CD4-positive, alpha-beta T cell treated with Interleukin-15 for 4 hours (primary cell): ENCODE results near the gene PRKN.

Experiments used
- DNase-seq: peaks from one replicate; pipeline ENCODE4 v3.0.0-alpha.2; 2020; ENCODE audit warnings: low spot score

Gene PRKN

DNA sequence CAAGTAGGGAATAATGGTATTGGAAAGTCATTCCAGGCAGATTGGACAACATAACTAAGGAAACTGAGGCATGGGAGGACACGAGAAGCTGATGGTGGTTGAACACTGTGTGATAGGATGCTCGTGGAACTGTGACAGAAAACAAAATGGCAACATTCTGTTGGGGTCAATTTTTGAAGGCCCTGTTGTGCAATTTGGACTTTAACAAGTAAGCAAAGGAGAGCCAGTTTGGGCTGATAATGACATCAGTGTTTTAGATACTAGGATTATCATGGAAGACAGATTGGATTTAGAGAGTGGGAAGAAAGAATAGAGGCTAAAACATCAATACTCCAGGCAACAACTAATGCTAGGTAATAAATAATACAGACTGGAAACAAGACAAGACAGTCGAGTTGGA lies 53.1 kb downstream of the PRKN start:
- no peak for DNase-seq

DNA sequence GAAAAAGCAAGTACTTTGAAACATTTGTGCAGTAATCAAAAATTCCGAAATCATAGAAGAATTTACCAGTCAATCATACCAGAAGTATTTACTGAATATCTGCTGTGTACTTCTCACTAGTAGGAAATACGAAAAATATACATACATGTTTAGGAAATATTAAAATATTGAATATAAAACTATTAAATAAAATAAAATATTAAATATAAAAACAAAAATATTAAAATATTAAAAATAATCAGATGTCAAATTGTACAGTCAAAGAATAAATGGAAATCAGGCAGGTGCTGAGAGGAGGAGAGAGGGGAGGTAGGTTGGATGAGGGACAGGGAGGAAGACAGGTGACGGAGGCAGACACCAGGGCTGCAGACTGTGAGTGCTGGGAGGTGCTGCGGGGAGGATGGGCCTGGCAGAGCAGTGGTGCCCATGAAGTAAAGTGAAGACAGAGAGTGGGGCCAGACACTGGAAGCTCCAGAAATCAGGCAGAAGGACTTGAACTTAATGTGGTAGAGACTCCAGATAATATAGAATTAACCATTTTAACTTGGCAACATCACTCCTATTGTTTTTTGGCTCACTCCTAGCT lies 55.9 kb downstream of the PRKN start:
- no peak for DNase-seq

DNA sequence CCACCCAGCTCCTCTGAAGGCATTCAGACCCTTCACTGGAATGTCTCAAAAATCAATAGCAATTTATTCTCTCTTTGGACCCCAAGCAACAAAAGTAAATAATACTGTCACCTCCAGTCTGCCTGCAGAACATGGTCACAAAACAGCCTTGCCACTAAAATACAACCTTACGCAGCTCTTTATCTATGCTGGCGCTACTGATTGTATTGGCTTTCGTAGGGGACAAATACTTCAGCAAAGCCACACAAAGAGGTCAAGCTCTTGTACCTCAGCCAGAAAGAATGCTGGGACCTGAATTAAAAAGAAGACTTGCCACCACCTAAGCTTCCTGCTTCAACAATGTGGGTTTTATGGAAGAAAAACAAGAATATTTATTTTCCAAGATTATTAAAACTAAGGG lies 57.2 kb downstream of the PRKN start:
- no peak for DNase-seq

DNA sequence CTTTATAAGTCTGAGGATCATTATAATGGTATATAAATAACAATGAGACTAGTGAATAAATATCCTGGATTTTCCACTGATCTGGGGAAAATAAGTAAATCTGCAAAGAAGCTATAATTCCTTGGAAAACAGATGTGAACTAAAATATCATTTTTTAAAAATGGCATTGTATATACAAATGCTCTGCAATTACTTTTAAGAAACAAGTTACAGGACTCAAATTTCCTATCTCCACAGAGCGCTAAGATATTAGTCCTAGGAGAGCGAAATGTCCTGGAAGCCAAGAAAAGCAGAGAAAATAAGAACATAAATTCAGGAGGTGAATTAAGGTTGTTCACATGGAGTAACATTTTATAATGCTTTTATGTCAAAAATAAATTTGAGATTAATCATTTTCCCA lies 61.3 kb downstream of the PRKN start:
- no peak for DNase-seq

DNA sequence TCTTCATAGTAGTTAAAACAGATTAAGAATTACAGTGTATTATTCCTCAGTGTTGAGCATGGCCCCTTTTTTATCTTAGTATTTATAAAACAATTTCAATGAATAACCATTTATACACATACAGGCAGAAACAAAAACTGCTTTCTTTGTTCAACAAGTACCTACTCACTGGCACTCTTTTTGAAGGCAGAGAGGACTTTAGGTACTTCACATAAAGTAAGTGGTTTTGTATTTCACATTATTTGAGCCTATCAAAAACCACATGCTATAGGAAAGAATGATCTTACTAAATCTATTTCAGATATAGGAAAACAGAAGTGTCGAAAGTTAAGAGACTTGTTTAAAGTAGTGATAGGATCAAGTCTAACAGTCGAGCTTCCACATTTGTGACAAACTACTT lies 73.8 kb downstream of the PRKN start:
- DNase-seq = no peak

DNA sequence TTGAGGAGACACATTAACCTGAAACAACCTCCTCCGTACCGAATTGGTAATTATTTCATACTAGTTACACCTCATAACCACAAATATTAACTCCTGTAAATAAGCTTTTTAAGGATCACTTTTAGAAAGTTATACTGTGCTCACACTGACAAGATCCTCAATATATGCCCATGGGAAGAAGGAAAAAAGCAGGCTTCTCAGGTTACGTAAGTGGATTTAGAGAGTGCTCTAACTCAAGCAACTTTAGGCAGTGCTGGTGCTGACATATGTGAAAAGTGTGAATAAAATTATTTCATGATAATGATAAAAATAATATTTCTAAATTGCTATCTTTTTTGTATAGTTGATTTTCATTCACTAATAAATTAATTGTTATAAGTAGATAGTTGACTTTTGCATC lies 76.1 kb downstream of the PRKN start:
- DNase-seq = no peak

DNA sequence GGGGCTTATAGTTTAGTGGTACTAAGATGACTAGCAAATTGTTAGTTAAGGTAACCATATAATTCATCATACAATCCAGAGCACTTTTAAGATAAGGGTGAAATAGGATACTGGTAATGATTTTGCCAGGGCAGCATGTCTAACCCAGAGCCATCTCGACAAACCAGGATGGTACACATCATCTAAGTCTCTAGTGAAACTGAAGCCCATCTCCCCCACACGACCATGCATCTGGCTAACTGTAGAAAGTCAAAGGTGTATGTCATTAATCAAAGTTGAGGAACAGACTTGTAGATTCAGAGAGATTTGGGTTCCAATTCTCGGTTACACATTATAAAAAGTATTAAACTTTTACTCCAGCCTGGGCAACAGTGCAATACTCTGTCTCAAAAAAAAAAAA lies 78.3 kb downstream of the PRKN start:
- no peak for DNase-seq

DNA sequence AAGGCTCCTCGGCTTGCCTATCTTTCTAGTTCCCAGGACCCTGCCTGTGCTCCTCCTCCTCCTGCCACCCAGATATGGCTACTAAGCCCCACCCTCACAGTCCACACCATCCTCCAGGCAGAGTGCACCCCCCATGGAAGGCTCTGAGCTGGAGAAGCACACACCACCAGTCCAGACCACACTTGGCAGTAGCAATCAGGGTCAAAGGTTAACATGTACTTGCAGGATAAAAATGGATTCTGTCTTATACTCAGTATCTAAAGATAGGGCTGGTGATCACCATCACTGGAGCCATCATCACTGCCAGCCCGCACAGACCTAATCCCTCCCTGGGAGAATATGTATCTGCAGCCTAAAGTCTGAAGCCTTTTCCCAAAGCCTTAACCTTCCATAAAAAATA lies 83.4 kb downstream of the PRKN start:
- DNase-seq = no peak

DNA sequence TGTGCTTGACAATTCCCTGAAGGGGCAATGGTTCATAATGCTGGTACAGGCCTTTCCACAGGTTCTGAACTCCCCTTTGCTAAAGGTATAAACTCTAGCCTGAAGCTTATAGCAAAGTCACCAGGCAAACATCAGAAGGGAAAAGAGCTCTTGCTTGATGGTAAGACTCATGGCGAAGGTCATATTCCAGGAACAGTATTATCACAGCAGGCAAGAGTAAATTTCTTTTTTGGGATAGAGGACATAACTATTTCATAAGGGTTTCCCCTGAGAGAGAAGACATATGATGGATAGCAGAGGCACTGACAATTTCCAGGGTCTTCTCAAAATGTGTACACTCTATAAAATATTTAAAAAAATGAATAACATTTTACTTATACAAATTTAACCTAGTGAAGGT lies 86.8 kb downstream of the PRKN start:
- no peak for DNase-seq

DNA sequence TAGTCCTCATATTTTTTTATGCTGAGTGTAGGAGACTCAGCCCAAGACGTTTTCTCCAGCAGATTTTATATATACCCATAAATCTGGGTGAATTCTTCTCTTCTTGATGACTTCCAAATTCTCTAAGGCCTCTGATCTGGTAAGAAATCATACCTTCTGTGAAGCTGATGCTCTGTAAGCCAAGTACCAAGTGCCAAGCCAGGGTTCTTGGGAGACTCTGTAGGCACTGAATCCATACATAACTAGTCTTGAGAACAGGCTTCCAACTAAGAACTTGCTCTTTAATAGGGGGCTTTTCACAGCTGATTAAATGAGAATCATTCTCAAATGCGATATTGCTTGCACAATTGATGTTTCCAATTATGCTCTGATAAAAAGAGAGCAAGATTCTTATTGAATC lies 87.6 kb downstream of the PRKN start:
- DNase-seq = no peak

DNA sequence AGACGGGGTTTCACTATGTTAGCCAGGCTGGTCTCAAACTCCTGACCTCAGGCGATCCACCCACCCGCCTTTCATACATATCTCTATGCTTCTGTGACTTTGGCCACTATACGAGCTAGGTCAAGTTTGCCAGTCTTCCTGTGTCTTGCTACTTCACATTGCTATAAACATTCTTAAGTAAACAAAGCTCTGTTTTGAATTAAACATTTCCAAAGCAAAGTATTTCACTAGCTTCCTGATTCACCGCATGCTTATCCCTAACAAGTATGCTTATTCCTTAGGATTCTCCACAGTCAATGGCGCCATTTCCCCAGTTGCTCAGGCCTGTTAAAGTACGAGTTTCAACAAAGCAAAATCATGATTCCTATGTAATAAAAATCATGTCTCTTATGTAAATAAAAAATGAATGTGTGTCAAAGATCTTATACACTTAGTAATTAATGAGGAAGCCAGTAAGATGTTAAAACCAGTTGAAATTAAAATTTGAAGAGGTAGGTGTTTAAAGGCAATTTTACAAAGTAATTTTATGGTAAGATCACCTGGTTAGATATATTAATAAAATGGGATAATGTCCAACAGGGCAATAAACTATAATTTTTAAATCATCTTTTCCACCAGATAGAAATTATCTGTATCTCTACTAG lies 88.5 kb downstream of the PRKN start:
- DNase-seq = no peak

DNA sequence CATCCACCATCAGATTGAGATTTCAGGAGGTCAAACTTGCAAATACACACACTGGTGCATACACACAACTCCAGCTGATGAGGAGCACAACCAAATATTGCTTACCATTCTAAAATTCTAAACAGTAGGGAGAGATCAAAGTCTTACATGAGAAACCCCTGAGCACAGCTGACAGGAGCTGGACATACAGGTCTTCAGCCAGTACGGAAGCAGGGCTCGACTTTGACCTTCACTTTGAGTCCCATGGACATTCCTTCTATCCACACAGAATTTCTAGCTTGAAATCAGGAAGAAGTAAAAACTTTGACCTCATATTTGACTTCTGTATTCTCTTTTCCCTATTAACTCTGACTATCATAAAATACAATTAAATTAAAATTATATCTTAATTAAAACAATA lies 90.2 kb downstream of the PRKN start:
- DNase-seq = no peak

DNA sequence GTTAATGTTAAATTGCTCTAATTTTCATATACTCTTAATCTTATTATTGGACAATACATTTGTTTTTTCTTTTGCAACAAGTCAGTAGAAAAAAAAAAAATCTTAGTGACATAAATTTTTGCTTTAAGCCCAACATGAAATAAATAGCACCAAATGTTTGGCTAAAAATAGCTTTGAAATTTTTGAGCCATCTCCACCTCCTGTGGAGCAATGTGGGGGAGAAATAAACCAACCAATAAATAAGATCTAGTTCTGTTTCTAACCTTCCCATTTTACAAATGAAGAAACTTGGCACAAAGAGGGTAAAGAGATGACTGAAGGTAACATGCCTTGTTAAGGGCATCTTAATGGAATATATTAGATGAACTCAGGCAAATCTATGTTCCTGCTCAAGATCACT lies 91.4 kb downstream of the PRKN start:
- DNase-seq = no peak

DNA sequence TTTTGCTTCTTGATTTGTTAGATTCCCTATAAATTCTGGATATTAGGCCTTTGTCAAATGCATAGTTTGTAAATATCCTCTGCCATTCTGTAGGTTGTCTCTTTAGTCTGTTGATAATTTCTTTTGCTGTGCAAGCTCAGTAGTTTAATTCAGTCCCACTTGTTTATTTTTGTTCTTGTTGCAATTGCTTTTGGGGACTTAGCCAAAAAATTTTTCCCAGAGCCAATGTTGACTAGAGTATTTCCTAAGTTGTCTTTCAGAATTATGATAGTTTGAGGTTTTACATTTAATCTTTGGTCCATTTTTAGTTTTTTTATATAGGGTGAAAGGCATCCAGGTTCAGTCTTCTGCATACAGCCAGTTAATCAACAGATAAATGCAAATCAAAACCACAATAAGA lies 96.0 kb downstream of the PRKN start:
- DNase-seq = no peak

DNA sequence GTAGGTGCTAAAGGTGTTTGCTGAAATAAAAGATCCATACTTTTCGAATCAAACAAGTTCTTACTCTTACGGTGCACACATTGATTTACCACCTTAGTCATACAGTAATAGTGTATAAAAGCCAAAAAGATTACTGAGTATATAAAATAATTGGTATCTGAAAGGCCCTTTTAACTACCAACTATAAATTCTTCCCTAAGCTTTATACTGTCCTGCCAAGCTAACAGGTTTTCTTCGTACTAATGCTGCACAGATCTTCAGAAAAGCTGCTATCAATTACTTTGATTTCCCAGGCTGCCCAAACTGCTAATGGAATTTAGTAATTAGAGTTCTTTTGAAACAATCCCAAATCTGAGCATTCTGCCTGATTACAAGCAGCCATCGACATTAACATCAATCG lies 97.5 kb downstream of the PRKN start:
- DNase-seq = no peak

DNA sequence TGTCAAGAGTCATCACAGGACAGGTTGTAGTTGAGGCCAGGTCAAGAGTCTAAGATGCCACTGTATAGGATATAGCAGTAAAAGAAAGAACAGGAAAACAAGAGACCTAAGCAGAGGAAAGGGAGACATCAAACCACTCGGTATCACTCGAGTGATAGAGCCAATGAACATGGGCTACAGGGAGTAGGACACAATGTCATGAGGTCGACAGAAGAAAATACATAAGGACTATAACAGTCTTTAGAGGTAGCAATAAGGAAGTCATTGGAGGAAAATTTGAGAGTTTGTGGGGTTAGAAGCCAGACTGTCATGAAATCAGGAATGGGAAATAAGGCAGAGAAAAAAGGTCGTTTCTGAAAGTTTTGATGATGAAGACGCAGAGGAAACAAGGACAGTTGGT lies 99.7 kb downstream of the PRKN start:
- no peak for DNase-seq

DNA sequence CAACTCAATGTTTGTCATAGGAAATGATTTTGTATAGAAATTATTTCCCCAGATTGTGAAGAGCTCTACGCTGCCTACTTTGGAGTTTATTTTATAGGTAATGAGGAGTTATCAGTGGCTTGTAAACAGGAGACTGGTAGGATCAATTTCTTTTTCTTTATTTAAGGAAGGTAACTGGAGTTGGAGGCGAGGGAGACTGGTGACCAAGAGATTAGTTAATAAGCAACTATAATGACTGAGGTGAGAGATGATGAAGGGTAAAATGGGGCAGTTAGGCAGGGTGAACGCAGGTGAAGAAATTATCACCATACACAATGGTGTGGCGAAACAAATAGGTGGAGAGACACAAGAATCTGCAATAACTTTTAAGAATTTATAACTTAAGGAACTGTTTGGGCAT lies 100.2 kb downstream of the PRKN start:
- no peak for DNase-seq

DNA sequence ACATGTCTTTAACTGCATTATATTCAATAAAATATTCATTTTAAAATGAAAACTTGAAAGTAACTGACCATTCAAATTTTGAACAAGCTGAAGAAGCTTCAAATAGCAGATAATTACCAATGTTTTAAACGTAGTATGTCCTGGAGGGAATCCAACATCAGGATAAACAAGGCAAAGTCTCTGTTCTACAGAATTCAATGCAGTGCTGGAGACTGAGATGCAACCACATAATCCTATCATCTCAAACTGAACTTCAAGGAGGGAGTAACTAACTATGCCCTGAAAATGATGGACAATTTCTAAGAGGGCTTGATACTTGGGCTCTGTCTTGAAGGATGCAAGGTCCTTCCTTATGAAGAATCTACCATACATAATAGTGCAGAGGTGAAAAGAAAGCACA lies 100.7 kb downstream of the PRKN start:
- DNase-seq = no peak

DNA sequence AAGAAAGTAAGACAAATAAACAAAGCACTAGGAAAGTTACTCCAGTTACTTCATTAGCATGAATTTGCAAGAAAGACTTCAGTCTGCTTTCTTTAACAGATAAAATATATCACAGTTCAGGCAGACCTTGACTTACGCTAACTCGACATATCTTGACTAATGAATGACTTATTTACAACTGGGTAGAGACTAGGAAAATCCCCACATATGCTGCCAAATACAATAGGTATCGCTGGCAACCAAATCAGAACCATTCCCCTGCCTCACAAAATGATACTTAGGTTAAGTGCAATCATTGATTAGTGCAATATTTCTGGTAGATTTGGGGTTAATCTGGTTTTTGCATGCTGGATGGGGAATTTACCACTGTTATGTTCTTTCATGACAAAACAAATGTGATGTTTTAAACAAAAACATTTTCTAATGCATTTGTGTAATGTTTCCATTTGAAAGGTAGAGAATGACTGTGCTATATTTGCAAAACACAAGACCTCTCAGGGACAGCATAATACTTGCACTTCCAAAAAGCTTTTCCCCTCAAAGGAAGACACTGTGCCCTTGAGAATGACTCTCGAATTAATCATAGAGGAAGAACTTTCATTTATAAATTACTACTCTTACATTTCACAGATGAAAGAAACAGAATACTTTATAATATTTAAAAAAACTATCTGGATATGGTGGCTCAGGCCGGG lies 101.6 kb downstream of the PRKN start:
- DNase-seq = no peak

DNA sequence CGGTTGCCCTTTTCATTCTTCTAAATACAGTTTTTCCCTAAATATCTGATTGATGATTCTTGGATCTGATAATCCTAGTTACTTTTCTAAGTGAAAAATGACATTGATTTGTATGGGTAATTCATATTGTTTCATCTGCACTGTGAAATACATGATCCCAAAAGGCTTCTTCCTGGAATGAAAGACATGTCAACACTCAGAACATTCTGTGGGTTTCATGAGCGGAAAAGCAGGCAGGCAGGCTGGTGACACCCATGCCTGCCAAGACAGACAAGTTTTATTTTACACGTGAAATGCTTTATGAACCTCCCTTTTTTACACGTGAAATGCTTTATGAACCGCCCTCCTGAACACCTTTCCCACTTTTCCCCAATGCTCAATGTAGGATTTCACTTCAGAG lies 105.0 kb downstream of the PRKN start:
- DNase-seq = no peak

DNA sequence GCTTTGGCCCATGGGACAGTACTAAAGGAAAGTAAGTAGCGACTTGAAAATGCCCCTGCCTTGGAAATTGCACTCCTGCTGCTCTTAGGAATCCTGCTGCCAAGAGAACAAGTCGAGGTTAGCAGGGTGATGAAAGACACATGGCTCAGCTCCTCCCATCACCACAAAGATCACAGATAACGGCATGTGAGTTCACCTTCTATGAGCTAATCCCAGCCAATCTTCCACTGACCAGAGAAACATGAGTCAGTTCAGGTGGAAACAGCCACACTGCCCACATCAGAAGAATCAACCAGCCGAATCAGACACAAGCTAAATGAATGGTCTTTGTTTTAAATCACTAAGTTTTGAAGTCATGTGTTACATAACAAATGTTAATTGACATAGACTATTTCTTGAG lies 106.3 kb downstream of the PRKN start:
- no peak for DNase-seq

DNA sequence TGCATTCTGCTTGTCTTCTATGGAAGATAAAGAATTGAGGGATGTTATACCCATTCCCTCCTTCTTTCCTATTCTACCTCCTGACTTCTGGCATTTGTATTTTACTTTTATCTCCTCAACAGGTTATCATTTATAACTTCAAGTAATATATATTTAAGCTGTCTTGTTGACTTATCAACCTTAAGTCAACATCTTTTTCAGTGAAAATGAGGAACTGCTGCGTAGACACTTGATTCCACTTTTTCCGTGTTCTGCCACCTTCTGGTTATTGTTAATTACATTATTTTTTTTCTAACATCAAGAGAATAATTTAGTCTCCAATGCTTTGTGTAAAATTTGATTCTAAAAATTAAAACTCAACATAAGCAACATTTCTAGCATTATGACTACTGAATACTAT lies 107.5 kb downstream of the PRKN start:
- DNase-seq = no peak

DNA sequence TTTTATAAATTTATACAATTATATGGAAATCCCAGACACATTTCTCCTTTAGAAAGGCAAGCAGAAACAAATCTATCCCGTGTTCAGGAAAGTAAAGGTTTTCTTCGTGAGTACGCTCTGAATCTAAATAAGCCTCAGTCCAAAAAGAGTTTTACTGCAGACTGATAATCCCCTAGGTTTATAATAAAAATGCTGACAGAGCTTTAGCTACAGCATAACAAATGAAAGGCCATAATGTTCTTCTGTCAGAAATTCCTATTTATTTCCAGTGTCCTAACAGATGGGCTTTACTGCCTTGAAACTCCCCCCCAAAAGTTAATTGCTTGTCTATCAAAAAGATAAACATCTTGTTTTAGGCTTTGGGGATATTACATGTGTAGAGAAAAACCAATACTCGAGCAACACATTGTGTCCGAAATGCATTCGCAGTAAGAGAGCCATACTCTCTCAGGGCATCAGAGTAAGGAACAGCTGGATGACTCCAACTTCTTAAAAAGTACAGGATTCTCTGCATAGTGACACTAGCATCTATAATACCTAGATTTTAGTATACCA lies 109.0 kb downstream of the PRKN start:
- DNase-seq = no peak
